ENCODE data around the gene KRTAP27-1. TPM values are rescaled to one million over a fixed set of nuclear protein-coding genes. Genes with fewer than 3 reads are reported as not detected.

The KRTAP27-1 gene
- total and polyA plus RNA-seq, 2 of the 8 experiments (the other 6 are each of a cell fraction or from before 2014, with no cell fraction given) = not detected

DNA sequence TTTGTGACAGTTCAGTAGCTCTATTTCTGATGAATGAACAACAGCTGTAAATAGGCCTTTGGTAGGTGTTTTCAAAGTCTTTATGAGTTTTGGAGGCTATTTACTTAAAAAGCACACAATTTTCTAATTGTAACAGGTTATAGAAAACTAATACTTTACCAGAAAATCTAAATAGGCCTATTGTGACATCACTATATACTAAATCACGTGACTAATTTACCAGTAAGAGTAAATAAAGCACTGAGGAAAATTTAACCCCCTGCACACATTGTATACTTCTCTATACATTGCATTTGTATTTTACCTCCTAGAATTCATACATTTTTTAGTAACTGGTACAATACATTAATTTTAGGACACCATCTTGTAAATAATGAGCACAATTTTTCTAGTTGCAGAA is 32.4 kb downstream of the KRTAP27-1 start:
- POLR2A ChIA-PET (ENCODE audit: partially characterized antibody) = no interaction called here
- no peak for FAIRE-seq
- no peak for TF ChIP-seq RFX5 (IDR thresholded peaks at IDR 0.05; ENCODE audit: borderline replicate concordance, low read depth, low read length)
- no peak for TF ChIP-seq NANOG (IDR thresholded peaks at IDR 0.05; ENCODE audit: insufficient read depth, low read depth, low read length, poor library complexity, severe bottlenecking)
- TF ChIP-seq TAF7 (optimal IDR thresholded peaks at IDR 0.05; ENCODE audit: borderline replicate concordance, low read depth, low read length) = no peak
- no peak for TF ChIP-seq TCF12 (IDR thresholded peaks at IDR 0.05; ENCODE audit: low read depth, low read length)
- TF ChIP-seq SP1 (IDR thresholded peaks at IDR 0.05; ENCODE audit: low read depth, low read length) = no peak
- no peak for TF ChIP-seq TAF1 (IDR thresholded peaks at IDR 0.05; ENCODE audit: low read depth, low read length)
- TF ChIP-seq POLR2AphosphoS5 (IDR thresholded peaks at IDR 0.05; ENCODE audit: low read depth, low read length) = no peak

More for the DNA sequence above, 32.4 kb downstream of the KRTAP27-1 start:
- Histone ChIP-seq H4K8ac (ENCODE audit: extremely low read depth, insufficient read depth, low read length) (no peak overlapping the region), H2BK5ac (ENCODE audit: low read depth, low read length) (no peak overlapping the region), H3K27me3 (replicated peaks in 1 of 4; ENCODE audit: control insufficient read depth in 3 of 4, extremely low read depth in 1 of 4, insufficient read depth in 3 of 4, low read length in 3 of 4) (no peaks in the 10 kb centered on the region), H3K4me3 (ENCODE audit: extremely low read depth in 1 of 4, insufficient read depth in 2 of 4, low read depth in 3 of 4, low read length in 4 of 4) (no peak overlapping the region), H3K9ac (replicated peaks in 1 of 4; ENCODE audit: extremely low read depth in 1 of 4, low read depth in 3 of 4, low read length in 3 of 4) (no peak overlapping the region), H2AK5ac (ENCODE audit: low read depth, low read length) (no peak overlapping the region), H2BK120ac (replicated peaks; ENCODE audit: low read depth, low read length) (no peak overlapping the region), H3K4ac (replicated peaks; ENCODE audit: insufficient read length, low read depth, low read length) (no peak overlapping the region), H3K14ac (ENCODE audit: insufficient read length) (no peak overlapping the region), H4K20me1 (replicated peaks in 1 of 2; ENCODE audit: control insufficient read depth in 1 of 2, insufficient read depth in 2 of 2, low read length in 2 of 2) (no peaks in the 10 kb centered on the region), H2BK15ac (ENCODE audit: low read length) (no peak overlapping the region), H2BK12ac (ENCODE audit: low read depth, low read length) (no peak overlapping the region), H3K23ac (ENCODE audit: insufficient read length) (no peak overlapping the region), H3K18ac (ENCODE audit: extremely low read depth, low read length) (no peak overlapping the region), H3K36me3 (ENCODE audit: control insufficient read depth in 2 of 4, insufficient read depth in 4 of 4, low read length in 3 of 4) (no peaks in the 10 kb centered on the region), H4K91ac (replicated peaks; ENCODE audit: insufficient read length, low read length) (no peak overlapping the region), H3K27ac (ENCODE audit: low read depth, low read length) (no peak overlapping the region), H3K56ac (replicated peaks; ENCODE audit: insufficient read length, low read depth, low read length) (no peak overlapping the region), H3K23me2 (ENCODE audit: low read depth, low read length) (no peaks in the 10 kb centered on the region), H2AFZ (ENCODE audit: low read length) (no peak overlapping the region), H4K5ac (ENCODE audit: insufficient read length, low read depth, low read length) (no peak overlapping the region), H2BK20ac (ENCODE audit: low read length) (no peak overlapping the region), H3K79me1 (ENCODE audit: low read depth, low read length) (no peaks in the 10 kb centered on the region), H3K4me2 (ENCODE audit: insufficient read depth in 1 of 2, low read depth in 2 of 2, low read length in 2 of 2) (no peak overlapping the region), H3K79me2 (ENCODE audit: control insufficient read depth in 1 of 2, insufficient read depth in 2 of 2, low read length in 2 of 2) (no peaks in the 10 kb centered on the region), H3K4me1 (replicated peaks in 1 of 4; ENCODE audit: control insufficient read depth in 3 of 4, insufficient read depth in 4 of 4, low read length in 3 of 4) (no peaks in the 10 kb centered on the region), H3K9me3 (ENCODE audit: insufficient read depth in 2 of 2, low read depth in 1 of 2, low read length in 1 of 2) (no peaks in the 10 kb centered on the region)
- 95% methylated on average over 1 of the region's 1 CpG; no CpG with 5 or more reads in 1 of the 2 experiments for WGBS, 2 experiments (ENCODE audit: extremely low coverage in 1 of 2, insufficient coverage in 1 of 2, insufficient read length in 1 of 2, insufficient replicate concordance in 2 of 2, low coverage in 1 of 2, low lambda C conversion rate in 2 of 2, missing lambda C conversion rate in 1 of 2)
- no peak for DNase-seq (ENCODE audit: low read depth in 1 of 2, low spot score in 2 of 2)
- CTCF ChIA-PET (ENCODE audit: partially characterized antibody) = no interaction called here

All from H1 (cell line).